HEK293T (cell line): Measurements from ENCODE around the gene SYNGR1.

Experiments
- CTCF ChIA-PET: fragments of 350-600 bp; formaldehyde crosslinking; extraction: SDS; loops from one replicate; lab custom pipeline; 2021; ENCODE audit warnings: antibody characterized with exemption, inconsistent platforms; lab: Yijun Ruan, JAX
- POLR2A ChIA-PET: fragments of 350-600 bp; formaldehyde crosslinking; extraction: SDS; loops from one replicate; lab custom pipeline; 2020; ENCODE audit warnings: antibody characterized with exemption, inconsistent platforms; lab: Yijun Ruan, JAX
- DNase-seq: peaks from one replicate; pipeline ENCODE4 v3.0.0; 2012; ENCODE audit warnings: mixed read lengths; ENCODE audit errors: extremely low spot score
- ARNT ChIP-seq: fragments of 450-650 bp; IDR thresholded peaks from 2 replicates; pipeline ENCODE4 v1.6.1; 2017; ENCODE audit warnings: mild to moderate bottlenecking
- BHLHE40 ChIP-seq: fragments of 450-650 bp; IDR thresholded peaks from 2 replicates; pipeline ENCODE4 v1.6.1; 2016; ENCODE audit warnings: mild to moderate bottlenecking, moderate library complexity, borderline replicate concordance
- CTBP1 ChIP-seq: fragments of 450-650 bp; IDR thresholded peaks from 2 replicates; pipeline ENCODE4 v1.6.1; 2016; ENCODE audit warnings: borderline replicate concordance
- ELF4 ChIP-seq: fragments of 450-650 bp; IDR thresholded peaks from 2 replicates; pipeline ENCODE4 v1.6.1; 2017; ENCODE audit warnings: antibody characterized with exemption
- FOXA1 ChIP-seq: fragments of 450-650 bp; IDR thresholded peaks from 2 replicates; pipeline ENCODE4 v1.6.1; 2016; ENCODE audit warnings: mild to moderate bottlenecking
- FOXK2 ChIP-seq: fragments of 450-650 bp; IDR thresholded peaks from 2 replicates; pipeline ENCODE4 v1.6.1; 2016; ENCODE audit warnings: mild to moderate bottlenecking
- FOXM1 ChIP-seq: fragments of 450-650 bp; IDR thresholded peaks from 2 replicates; pipeline ENCODE4 v1.6.1; 2017; ENCODE audit warnings: mild to moderate bottlenecking, borderline replicate concordance
- HDGF ChIP-seq: fragments of 450-650 bp; IDR thresholded peaks from 2 replicates; pipeline ENCODE4 v1.6.1; 2017; ENCODE audit warnings: antibody characterized with exemption, borderline replicate concordance
- L3MBTL2 ChIP-seq: fragments of 450-650 bp; conservative IDR thresholded peaks from 2 replicates; pipeline ENCODE4 v1.6.1; 2016; ENCODE audit warnings: mild to moderate bottlenecking
- LEF1 ChIP-seq: fragments of 450-650 bp; IDR thresholded peaks from 2 replicates; pipeline ENCODE4 v1.6.1; 2017; ENCODE audit warnings: mild to moderate bottlenecking, borderline replicate concordance
- NFRKB ChIP-seq: fragments of 450-650 bp; IDR thresholded peaks from 2 replicates; pipeline ENCODE4 v1.6.1; 2016; ENCODE audit warnings: mild to moderate bottlenecking, moderate library complexity
- PKNOX1 ChIP-seq: fragments of 450-650 bp; IDR thresholded peaks from 2 replicates; pipeline ENCODE4 v1.6.1; 2016
- SP1 ChIP-seq: fragments of 450-650 bp; IDR thresholded peaks from 2 replicates; pipeline ENCODE4 v1.6.1; 2017
- SUZ12 ChIP-seq: fragments of 450-650 bp; IDR thresholded peaks from 2 replicates; pipeline ENCODE4 v1.6.1; 2016; ENCODE audit warnings: mild to moderate bottlenecking
- TARDBP ChIP-seq: fragments of 450-650 bp; IDR thresholded peaks from 2 replicates; pipeline ENCODE4 v1.6.1; 2016
- ZNF384 ChIP-seq: fragments of 450-650 bp; IDR thresholded peaks from 2 replicates; pipeline ENCODE4 v1.6.1; 2016

Gene SYNGR1

GRCh38 chr22:39384750-39385480 is 35.1 kb downstream of the SYNGR1 start:
- TF ChIP-seq FOXM1 (no peak), SP1 (no peak), TARDBP (no peak), HDGF (no peak), SUZ12 (no peak), BHLHE40 (no peak), LEF1 (no peak), ELF4 (no peak), FOXA1 (no peak), FOXK2 (no peak), NFRKB (no peak), PKNOX1 (no peak), ZNF384 (no peak), L3MBTL2 (no peak), ARNT (no peak), CTBP1 (no peak)
- ChIA-PET CTCF (no interaction called here), POLR2A (interaction anchor here (0.7 kb wide), 1 partner anchor 66 kb away, joined by 3 read pairs; the partner anchor contains the start of gene RPL3)
- peak; percentile 48 for DNase-seq

GRCh38 chr22:39388261-39389011 is 38.6 kb downstream of the SYNGR1 start:
- POLR2A ChIA-PET = interaction anchor here (4.1 kb wide), 1 partner anchor 69 kb away, joined by 21 read pairs; the partner anchor contains the start of gene RPL3
- CTCF ChIA-PET = no interaction called here
- peak; percentile 100 for DNase-seq
- TF ChIP-seq L3MBTL2 (peak; percentile 65; the same call in 1 of the 2 replicates), BHLHE40 (no peak), ZNF384 (peak; percentile 98), PKNOX1 (peak; percentile 97)

- POLR2A ChIA-PET = interaction anchor here (1.0 to 4.1 kb wide), 2 partner anchors 9 to 70 kb away, joined by 4 to 21 read pairs; partner anchors contain the start of gene RPL3
- CTCF ChIA-PET = no interaction called here
- no peak for TF ChIP-seq TARDBP
- TF ChIP-seq LEF1 = no peak
- no peak for TF ChIP-seq L3MBTL2
- no peak for TF ChIP-seq SUZ12
- no peak for TF ChIP-seq ZNF384
- TF ChIP-seq SP1 = no peak
- no peak for TF ChIP-seq FOXK2
- no peak for TF ChIP-seq NFRKB
- no peak for TF ChIP-seq BHLHE40
- TF ChIP-seq CTBP1 = no peak
- TF ChIP-seq PKNOX1 = no peak
- no peak for TF ChIP-seq HDGF
- TF ChIP-seq FOXM1 = no peak
- TF ChIP-seq FOXA1 = no peak
- no peak for TF ChIP-seq ARNT
- TF ChIP-seq ELF4 = no peak
- DNase-seq = no peak
Observed at GRCh38 chr22:39389420-39389819, 39.6 kb downstream of the SYNGR1 start.

GRCh38 chr22:39392341-39392948 is 42.7 kb downstream of the SYNGR1 start:
- no peak for DNase-seq
- TF ChIP-seq ELF4 (no peak), TARDBP (no peak), PKNOX1 (no peak), SUZ12 (no peak), L3MBTL2 (no peak), ZNF384 (no peak), HDGF (no peak), FOXA1 (no peak), NFRKB (no peak), CTBP1 (no peak), SP1 (no peak), FOXK2 (no peak), BHLHE40 (no peak), LEF1 (no peak), FOXM1 (no peak), ARNT (no peak)
- CTCF ChIA-PET = no interaction called here
- POLR2A ChIA-PET = interaction anchor here (1.4 to 4.1 kb wide), 2 partner anchors 9 to 73 kb away, joined by 3 to 21 read pairs; partner anchors contain the start of gene RPL3
